ENCODE measurements around the gene ROBO1.
"Not testable (repeated sequence)": the region's sequence is repeated elsewhere in the genome, so short reads cannot be mapped to it uniquely, and the experiment has no call there.

Gene ROBO1

GRCh38 chr3:79555655-79556054, 212.1 kb downstream of the ROBO1 start:
- no peak for DNase-seq (ENCODE audit: low spot score)

- no peak for DNase-seq (ENCODE audit: low spot score)
Observed at GRCh38 chr3:79551997-79552396, 215.8 kb downstream of the ROBO1 start.

GRCh38 chr3:79551321-79551892, 216.4 kb downstream of the ROBO1 start:
- no peak for DNase-seq (ENCODE audit: low spot score)

GRCh38 chr3:79543218-79543982, 224.4 kb downstream of the ROBO1 start:
- DNase-seq (ENCODE audit: low spot score) = no peak

GRCh38 chr3:79534727-79535126, 233.1 kb downstream of the ROBO1 start:
- DNase-seq (ENCODE audit: low spot score) = no peak

- no peak for DNase-seq (ENCODE audit: low spot score)
Observed at GRCh38 chr3:79531566-79532295, 236.1 kb downstream of the ROBO1 start.

- DNase-seq (ENCODE audit: low spot score) = peak; percentile 53
Observed at GRCh38 chr3:79521221-79521848, 246.5 kb downstream of the ROBO1 start.

- peak; percentile 35 for DNase-seq (ENCODE audit: low spot score)
Observed at GRCh38 chr3:79517766-79518413, 249.9 kb downstream of the ROBO1 start.

GRCh38 chr3:79516795-79517194, 251.0 kb downstream of the ROBO1 start:
- DNase-seq (ENCODE audit: low spot score) = no peak

- DNase-seq (ENCODE audit: low spot score) = no peak
Observed at GRCh38 chr3:79515072-79515471, 252.7 kb downstream of the ROBO1 start.

GRCh38 chr3:79514069-79514468, 253.7 kb downstream of the ROBO1 start:
- no peak for DNase-seq (ENCODE audit: low spot score)

GRCh38 chr3:79506751-79507150, 261.0 kb downstream of the ROBO1 start:
- DNase-seq (ENCODE audit: low spot score) = no peak

- not testable (repeated sequence) for DNase-seq (ENCODE audit: low spot score)
Observed at GRCh38 chr3:79502216-79502681, 265.5 kb downstream of the ROBO1 start.

- DNase-seq (ENCODE audit: low spot score) = peak; percentile 9
Observed at GRCh38 chr3:79497447-79498111, 270.2 kb downstream of the ROBO1 start.

- no peak for DNase-seq (ENCODE audit: low spot score)
Observed at GRCh38 chr3:79491029-79491641, 276.7 kb downstream of the ROBO1 start.

- DNase-seq (ENCODE audit: low spot score) = no peak
Observed at GRCh38 chr3:79490165-79491028, 277.4 kb downstream of the ROBO1 start.

- no peak for DNase-seq (ENCODE audit: low spot score)
Observed at GRCh38 chr3:79488407-79488806, 279.4 kb downstream of the ROBO1 start.

- DNase-seq (ENCODE audit: low spot score) = no peak
Observed at GRCh38 chr3:79480746-79481145, 287.1 kb downstream of the ROBO1 start.

GRCh38 chr3:79478620-79479019, 289.2 kb downstream of the ROBO1 start:
- DNase-seq (ENCODE audit: low spot score) = no peak

GRCh38 chr3:79477242-79477641, 290.6 kb downstream of the ROBO1 start:
- DNase-seq (ENCODE audit: low spot score) = no peak

Data from SK-N-DZ (cell line).